A673 (cell line): ENCODE measurements around the gene RABL6.

Experiments
- EZH2 ChIP-seq: fragments of 200-600 bp; sonication (generic); IDR thresholded peaks from 2 replicates; pipeline ENCODE4 v1.6.1; 2017; ENCODE audit warnings: borderline replicate concordance, low read depth, mild to moderate bottlenecking, mixed read lengths, antibody characterized with exemption, low read length; ENCODE audit not compliant: poor library complexity, severe bottlenecking
- TF ChIP-seq, protein P1 (sequence below): fragments of 300-800, 200-600 bp; sonication (generic); conservative IDR thresholded peaks from 2 replicates; pipeline ENCODE4 v1.5.1; 2017; ENCODE audit warnings: low read depth, mild to moderate bottlenecking, antibody characterized with exemption, low read length, moderate library complexity, mixed read lengths

DNA sequence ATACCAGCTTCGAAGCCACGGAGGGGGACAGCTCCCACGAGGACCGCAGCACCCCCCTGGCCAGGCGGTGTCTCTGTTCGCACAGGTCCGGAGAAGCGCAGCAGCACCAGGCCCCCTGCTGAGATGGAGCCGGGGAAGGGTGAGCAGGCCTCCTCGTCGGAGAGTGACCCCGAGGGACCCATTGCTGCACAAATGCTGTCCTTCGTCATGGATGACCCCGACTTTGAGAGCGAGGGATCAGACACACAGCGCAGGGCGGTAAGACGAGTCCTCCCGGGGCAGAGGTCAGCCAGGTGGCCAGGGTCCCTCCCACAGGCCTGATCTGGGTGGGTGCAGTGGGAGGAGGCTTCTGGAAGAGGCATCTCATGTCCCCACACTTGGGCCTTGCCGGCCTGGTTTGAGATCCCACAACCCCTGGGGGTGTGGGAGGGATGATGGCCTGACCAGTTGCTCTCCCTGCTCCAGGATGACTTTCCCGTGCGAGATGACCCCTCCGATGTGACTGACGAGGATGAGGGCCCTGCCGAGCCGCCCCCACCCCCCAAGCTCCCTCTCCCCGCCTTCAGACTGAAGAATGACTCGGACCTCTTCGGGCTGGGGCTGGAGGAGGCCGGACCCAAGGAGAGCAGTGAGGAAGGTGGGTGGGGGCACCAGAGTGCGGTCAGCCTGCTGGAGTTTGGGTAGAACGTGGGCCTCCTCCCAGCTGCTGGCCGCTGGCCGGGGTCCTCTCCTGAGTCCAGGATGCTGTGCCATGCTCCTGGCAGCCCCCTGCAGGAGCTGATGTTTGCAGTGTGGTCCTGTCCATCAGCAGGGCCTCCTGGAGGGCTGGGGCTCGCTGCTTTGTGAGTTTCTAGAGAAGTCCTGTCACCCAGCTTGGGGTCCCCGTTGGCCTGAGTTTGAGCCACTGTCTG lies 31.7 kb downstream of the RABL6 start:
- TF ChIP-seq, protein P1, sequence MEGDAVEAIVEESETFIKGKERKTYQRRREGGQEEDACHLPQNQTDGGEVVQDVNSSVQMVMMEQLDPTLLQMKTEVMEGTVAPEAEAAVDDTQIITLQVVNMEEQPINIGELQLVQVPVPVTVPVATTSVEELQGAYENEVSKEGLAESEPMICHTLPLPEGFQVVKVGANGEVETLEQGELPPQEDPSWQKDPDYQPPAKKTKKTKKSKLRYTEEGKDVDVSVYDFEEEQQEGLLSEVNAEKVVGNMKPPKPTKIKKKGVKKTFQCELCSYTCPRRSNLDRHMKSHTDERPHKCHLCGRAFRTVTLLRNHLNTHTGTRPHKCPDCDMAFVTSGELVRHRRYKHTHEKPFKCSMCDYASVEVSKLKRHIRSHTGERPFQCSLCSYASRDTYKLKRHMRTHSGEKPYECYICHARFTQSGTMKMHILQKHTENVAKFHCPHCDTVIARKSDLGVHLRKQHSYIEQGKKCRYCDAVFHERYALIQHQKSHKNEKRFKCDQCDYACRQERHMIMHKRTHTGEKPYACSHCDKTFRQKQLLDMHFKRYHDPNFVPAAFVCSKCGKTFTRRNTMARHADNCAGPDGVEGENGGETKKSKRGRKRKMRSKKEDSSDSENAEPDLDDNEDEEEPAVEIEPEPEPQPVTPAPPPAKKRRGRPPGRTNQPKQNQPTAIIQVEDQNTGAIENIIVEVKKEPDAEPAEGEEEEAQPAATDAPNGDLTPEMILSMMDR, result no peak
- TF ChIP-seq EZH2, result no peak
